Activated CD4-positive, alpha-beta T cell treated with anti-CD3 and anti-CD28 coated beads for 36 hours (primary cell): ENCODE data around the gene NOL4L. TPM values are rescaled to one million over a fixed set of nuclear protein-coding genes. Genes with fewer than 3 reads are reported as not detected.

Experiments
- ATAC-seq: fragments of 200-7000 bp; cut with Tn5 transposase; one replicate; pipeline ENCODE4 v1.10.0; 2021; ENCODE audit warnings: mild to moderate bottlenecking, moderate library complexity
- CTCF ChIA-PET: fragments of 350-600 bp; sonication (Branson Sonifier 250); formaldehyde crosslinking; loops from one replicate; lab custom pipeline; 2021; ENCODE audit warnings: antibody characterized with exemption; lab: Charles Lee
- POLR2A ChIA-PET: fragments of 350-600 bp; sonication (Branson Sonifier 250); formaldehyde crosslinking; loops from one replicate; lab custom pipeline; 2021; ENCODE audit warnings: antibody characterized with exemption, inconsistent platforms; lab: Charles Lee
- DNase-seq: peaks from one replicate; pipeline ENCODE4 v3.0.0-alpha.2; 2020
- H3K27ac Mint-ChIP-seq: one replicate; pipeline ENCODE4 v1.8.0; 2021; ENCODE audit warnings: mixed read lengths
- H3K27me3 Mint-ChIP-seq: one replicate; pipeline ENCODE4 v1.8.0; 2021; ENCODE audit warnings: mixed read lengths
- H3K36me3 Mint-ChIP-seq: one replicate; pipeline ENCODE4 v1.8.0; 2021; ENCODE audit warnings: low read depth, mixed read lengths
- H3K4me1 Mint-ChIP-seq: one replicate; pipeline ENCODE4 v1.8.0; 2021; ENCODE audit warnings: mixed read lengths
- H3K4me3 Mint-ChIP-seq: one replicate; pipeline ENCODE4 v1.8.0; 2021; ENCODE audit warnings: mild to moderate bottlenecking, moderate library complexity, mixed read lengths
- H3K9me3 Mint-ChIP-seq: one replicate; pipeline ENCODE4 v1.8.0; 2021; ENCODE audit warnings: low read depth, mixed read lengths
- intact Hi-C, 2 experiments: fragments of 100-400 bp; cut with DNase I in 1 of 2; cut with micrococcal nuclease in 1 of 2; formaldehyde crosslinking; loops; one replicate each; pipeline versions ENCODE4 v1.14.2 to v1.15.1; 2022 to 2024; cut with DNase I, micrococcal nuclease
- total RNA-seq, 2 experiments: library from RNA; stranded (reverse); gene quantifications; one replicate each; pipeline ENCODE4 v1.2.3, GENCODE V29; 2021

NOL4L gene
- total RNA-seq, 2 experiments from 2014 or later = 17.3 to 22.0 TPM

GRCh38 chr20:32441638-32442037 lies 143.5 kb downstream of the NOL4L start:
- ChIA-PET POLR2A (interaction anchor here (0.6 kb wide), 1 partner anchor 410 kb away, joined by 4 read pairs; no protein-coding TSS in a partner anchor), CTCF (interaction anchor here (0.8 kb wide), 1 partner anchor 82 kb away, joined by 3 read pairs; no protein-coding TSS in a partner anchor)
- no peak overlapping the region for H3K4me3 Mint-ChIP-seq
- intact Hi-C loops = no loop called here
- no peaks in the 10 kb centered on the region for H3K27me3 Mint-ChIP-seq
- H3K27ac Mint-ChIP-seq = no peak overlapping the region
- DNase-seq = peak; percentile 2
- H3K36me3 Mint-ChIP-seq = peaks cover 32% of the 10 kb centered on the region
- no peaks in the 10 kb centered on the region for H3K9me3 Mint-ChIP-seq
- peaks cover 33% of the 10 kb centered on the region for H3K4me1 Mint-ChIP-seq
- no peak for ATAC-seq

- H3K9me3 Mint-ChIP-seq = no peaks in the 10 kb centered on the region
- POLR2A ChIA-PET = interaction anchor here (0.6 kb wide), 1 partner anchor 409 kb away, joined by 4 read pairs; no protein-coding TSS in a partner anchor
- H3K4me1 Mint-ChIP-seq = peaks cover 30% of the 10 kb centered on the region
- CTCF ChIA-PET = interaction anchor here (0.8 to 1.0 kb wide), 3 partner anchors 40 to 83 kb away, joined by 3 to 4 read pairs (median 3); no protein-coding TSS in a partner anchor
- ATAC-seq (no peak), DNase-seq (peak; percentile 2)
- H3K4me3 Mint-ChIP-seq = no peak overlapping the region
- peaks cover 38% of the 10 kb centered on the region for H3K36me3 Mint-ChIP-seq
- no peaks in the 10 kb centered on the region for H3K27me3 Mint-ChIP-seq
- H3K27ac Mint-ChIP-seq = peak overlapping the region; percentile 33
- intact Hi-C loops = no loop called here
These were observed 144.4 kb downstream of the NOL4L start for GRCh38 chr20:32440758-32441078.

GRCh38 chr20:32440069-32440757 lies 144.9 kb downstream of the NOL4L start:
- POLR2A ChIA-PET = no interaction called here
- Mint-ChIP-seq H3K27ac (peak overlapping the region; percentile 33), H3K4me1 (peaks cover 25% of the 10 kb centered on the region), H3K36me3 (peaks cover 37% of the 10 kb centered on the region), H3K9me3 (no peaks in the 10 kb centered on the region), H3K27me3 (no peaks in the 10 kb centered on the region), H3K4me3 (no peak overlapping the region)
- intact Hi-C loops = no loop called here
- ATAC-seq (no peak), DNase-seq (peak; percentile 4)
- CTCF ChIA-PET = interaction anchor here (0.6 to 1.3 kb wide), 6 partner anchors 9 to 148 kb away, joined by 3 to 4 read pairs (median 3); no protein-coding TSS in a partner anchor

GRCh38 chr20:32439132-32439829 lies 145.9 kb downstream of the NOL4L start:
- Mint-ChIP-seq H3K9me3 (no peaks in the 10 kb centered on the region), H3K4me3 (no peak overlapping the region), H3K27ac (peak overlapping the region; percentile 47), H3K4me1 (peaks cover 23% of the 10 kb centered on the region), H3K27me3 (no peaks in the 10 kb centered on the region), H3K36me3 (peaks cover 39% of the 10 kb centered on the region)
- ATAC-seq = peak; percentile 68
- DNase-seq = peak; percentile 56
- ChIA-PET CTCF (interaction anchor here (0.6 to 1.3 kb wide), 5 partner anchors 10 to 331 kb away, joined by 3 to 4 read pairs (median 3); no protein-coding TSS in a partner anchor), POLR2A (interaction anchor here (0.6 kb wide), 1 partner anchor 89 kb away, joined by 3 read pairs; no protein-coding TSS in a partner anchor)
- intact Hi-C loops = no loop called here

GRCh38 chr20:32438331-32438858 lies 146.7 kb downstream of the NOL4L start:
- peak; percentile 3 for DNase-seq
- ChIA-PET POLR2A (no interaction called here), CTCF (interaction anchor here (0.7 kb wide), 2 partner anchors 48 to 105 kb away, joined by 3 read pairs; no protein-coding TSS in a partner anchor)
- no peaks in the 10 kb centered on the region for H3K27me3 Mint-ChIP-seq
- no peak for ATAC-seq
- peak overlapping the region; percentile 47 for H3K27ac Mint-ChIP-seq
- H3K9me3 Mint-ChIP-seq = no peaks in the 10 kb centered on the region
- peaks cover 44% of the 10 kb centered on the region for H3K36me3 Mint-ChIP-seq
- H3K4me1 Mint-ChIP-seq = peaks cover 20% of the 10 kb centered on the region
- no peak overlapping the region for H3K4me3 Mint-ChIP-seq
- intact Hi-C loops = no loop called here

- Mint-ChIP-seq H3K27ac (no peak overlapping the region), H3K4me3 (no peak overlapping the region), H3K4me1 (peaks cover 14% of the 10 kb centered on the region), H3K27me3 (no peaks in the 10 kb centered on the region), H3K9me3 (no peaks in the 10 kb centered on the region), H3K36me3 (peaks cover 53% of the 10 kb centered on the region)
- ATAC-seq = no peak
- ChIA-PET CTCF (interaction anchor here (0.7 to 1.1 kb wide), 4 partner anchors 47 to 217 kb away, joined by 3 to 4 read pairs (median 4); no protein-coding TSS in a partner anchor), POLR2A (no interaction called here)
- peak; percentile 48 for DNase-seq
- intact Hi-C loops = no loop called here
These were observed 147.6 kb downstream of the NOL4L start for GRCh38 chr20:32437391-32438074.

GRCh38 chr20:32436968-32437367 lies 148.2 kb downstream of the NOL4L start:
- no peak for ATAC-seq
- no peak overlapping the region for H3K4me3 Mint-ChIP-seq
- H3K36me3 Mint-ChIP-seq = peaks cover 56% of the 10 kb centered on the region
- H3K4me1 Mint-ChIP-seq = peaks cover 12% of the 10 kb centered on the region
- ChIA-PET POLR2A (no interaction called here), CTCF (interaction anchor here (1.0 to 1.1 kb wide), 3 partner anchors 12 to 217 kb away, joined by 3 to 4 read pairs (median 4); no protein-coding TSS in a partner anchor)
- H3K9me3 Mint-ChIP-seq = no peaks in the 10 kb centered on the region
- intact Hi-C loops = no loop called here
- H3K27me3 Mint-ChIP-seq = no peaks in the 10 kb centered on the region
- DNase-seq = peak; percentile 3
- H3K27ac Mint-ChIP-seq = no peak overlapping the region

GRCh38 chr20:32436142-32436861 lies 148.8 kb downstream of the NOL4L start:
- H3K9me3 Mint-ChIP-seq = no peaks in the 10 kb centered on the region
- POLR2A ChIA-PET = no interaction called here
- no peak overlapping the region for H3K4me3 Mint-ChIP-seq
- CTCF ChIA-PET = interaction anchor here (1.0 to 1.1 kb wide), 2 partner anchors 11 to 218 kb away, joined by 3 to 4 read pairs; no protein-coding TSS in a partner anchor
- H3K4me1 Mint-ChIP-seq = peaks cover 12% of the 10 kb centered on the region
- intact Hi-C loops = no loop called here
- ATAC-seq = no peak
- peak overlapping the region; percentile 28 for H3K27ac Mint-ChIP-seq
- no peaks in the 10 kb centered on the region for H3K27me3 Mint-ChIP-seq
- no peak for DNase-seq
- peaks cover 60% of the 10 kb centered on the region for H3K36me3 Mint-ChIP-seq

GRCh38 chr20:32435449-32436107 lies 149.6 kb downstream of the NOL4L start:
- Mint-ChIP-seq H3K9me3 (no peaks in the 10 kb centered on the region), H3K36me3 (peaks cover 63% of the 10 kb centered on the region), H3K27me3 (no peaks in the 10 kb centered on the region), H3K4me3 (no peak overlapping the region), H3K4me1 (peaks cover 12% of the 10 kb centered on the region), H3K27ac (no peak overlapping the region)
- ATAC-seq = no peak
- intact Hi-C loops = no loop called here
- ChIA-PET CTCF (no interaction called here), POLR2A (no interaction called here)
- DNase-seq = no peak

- Mint-ChIP-seq H3K36me3 (peaks cover 71% of the 10 kb centered on the region), H3K27ac (no peak overlapping the region), H3K27me3 (no peaks in the 10 kb centered on the region), H3K4me3 (no peak overlapping the region), H3K4me1 (peaks cover 12% of the 10 kb centered on the region), H3K9me3 (no peaks in the 10 kb centered on the region)
- ChIA-PET CTCF (interaction anchor here (0.7 kb wide), 1 partner anchor 10 kb away, joined by 3 read pairs; no protein-coding TSS in a partner anchor), POLR2A (no interaction called here)
- ATAC-seq (no peak), DNase-seq (no peak)
- intact Hi-C loops = no loop called here
These were observed 150.7 kb downstream of the NOL4L start for GRCh38 chr20:32434434-32434833.
